ENCODE results near the gene GSTP1. TPM values are rescaled to one million over a fixed set of nuclear protein-coding genes. Genes with fewer than 3 reads are reported as not detected.

The GSTP1 gene
- total and polyA plus RNA-seq, 9 of the 15 experiments (the other 6 are each of a cell fraction or from before 2014, with no cell fraction given): 592 to 2,150 (median 1,204) TPM

GRCh38 chr11:67629386-67630227, 46.0 kb downstream of the GSTP1 start, which contains the start of gene NUDT8 (continued):
- TF ChIP-seq CTCF (IDR thresholded peaks at IDR 0.05 in 2 of 3, conservative IDR thresholded peaks at IDR 0.05 in 1 of 3; ENCODE audit: insufficient read depth in 2 of 3, low read depth in 1 of 3, low read length in 3 of 3) (peak; percentile 91 to 94 (median 93); a peak in 5 of 6 replicates), NONO (IDR thresholded peaks at IDR 0.05; ENCODE audit: low read depth in 2 of 2, low read length in 1 of 2) (peak; percentile 65 to 69; a peak in 3 of 4 replicates), ZNF778 (CRISPR knock-in tag; IDR thresholded peaks at IDR 0.05) (no peak), TCF15 (CRISPR knock-in tag; IDR thresholded peaks at IDR 0.05) (no peak), KDM2B (CRISPR knock-in tag; IDR thresholded peaks at IDR 0.05) (peak; percentile 96), ZNF398 (CRISPR knock-in tag; IDR thresholded peaks at IDR 0.05) (no peak), PRDM10 (IDR thresholded peaks at IDR 0.05; ENCODE audit: partially characterized antibody) (peak; percentile 32), PML (IDR thresholded peaks at IDR 0.05; ENCODE audit: low read length) (peak; percentile 44; the same call in 1 of the 2 replicates), POLR2G (IDR thresholded peaks at IDR 0.05; ENCODE audit: low read depth, low read length) (peak; percentile 88), NCOA1 (IDR thresholded peaks at IDR 0.05; ENCODE audit: low read depth) (no peak), HEY1 (CRISPR knock-in tag; IDR thresholded peaks at IDR 0.05; ENCODE audit: borderline replicate concordance) (no peak), ZNF586 (CRISPR knock-in tag; conservative IDR thresholded peaks at IDR 0.05) (no peak), PHB (CRISPR knock-in tag; IDR thresholded peaks at IDR 0.05) (peak; percentile 66; the same call in 1 of the 2 replicates), POLR2AphosphoS5 (IDR thresholded peaks at IDR 0.05; ENCODE audit: control insufficient read depth, insufficient read depth, low read depth, low read length) (no peak; the same call in 1 of the 2 replicates), ZNF282 (CRISPR knock-in tag; IDR thresholded peaks at IDR 0.05) (peak; percentile 87; the same call in 1 of the 2 replicates), HMBOX1 (IDR thresholded peaks at IDR 0.05) (no peak), PYGO2 (tag; IDR thresholded peaks at IDR 0.05) (no peak)
